ENCODE data around the gene PLEKHA1. TPM values are rescaled to one million over a fixed set of nuclear protein-coding genes. Genes with fewer than 3 reads are reported as not detected.

Gene PLEKHA1
- total and polyA plus RNA-seq, 2 of the 13 experiments (the other 11 are each of a cell fraction or from before 2014, with no cell fraction given), result 32.2 to 53.3 TPM

DNA sequence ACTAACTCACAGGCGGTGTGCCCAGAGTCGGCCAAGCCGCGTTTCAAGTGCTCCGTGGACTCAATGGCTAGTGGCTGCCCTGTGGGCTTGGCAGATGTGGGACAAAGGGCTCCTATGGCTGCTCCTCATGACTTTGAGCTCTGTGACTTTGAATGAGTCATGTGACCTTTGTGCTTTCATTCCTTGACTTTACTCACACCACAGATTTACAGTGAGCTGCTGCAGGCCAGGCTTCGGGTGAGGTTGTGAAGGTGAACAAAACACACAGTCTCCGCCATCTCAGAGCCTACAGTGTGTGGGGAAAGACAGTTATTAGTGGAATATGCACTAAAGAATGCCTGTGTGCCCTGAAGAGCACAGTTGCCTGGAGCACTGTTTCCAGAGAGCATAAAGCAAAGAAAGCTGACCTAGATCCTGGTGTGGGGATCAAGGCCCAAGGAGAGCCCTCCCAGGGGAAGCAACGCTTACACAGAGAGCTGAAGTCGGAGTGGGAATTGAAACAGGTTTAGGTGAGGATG, 29.7 kb upstream of the PLEKHA1 start (continued):
- TF ChIP-seq USF2 (IDR thresholded peaks at IDR 0.05; ENCODE audit: low read depth, low read length) (peak; percentile 66), USF2 (CRISPR knock-in tag; IDR thresholded peaks at IDR 0.05; ENCODE audit: borderline replicate concordance) (peak; percentile 73; the same call in 1 of the 2 replicates), PRDM4 (CRISPR knock-in tag; IDR thresholded peaks at IDR 0.05; ENCODE audit: borderline replicate concordance) (no peak), TBX2 (CRISPR knock-in tag; IDR thresholded peaks at IDR 0.05; ENCODE audit: borderline replicate concordance) (peak; percentile 48; the same call in 1 of the 2 replicates), ZNF124 (CRISPR knock-in tag; IDR thresholded peaks at IDR 0.05) (peak; percentile 70; the same call in 1 of the 2 replicates), ZNF225 (CRISPR knock-in tag; IDR thresholded peaks at IDR 0.05) (no peak), ZNF501 (CRISPR knock-in tag; IDR thresholded peaks at IDR 0.05) (peak; percentile 68; the same call in 1 of the 2 replicates), THYN1 (CRISPR knock-in tag; IDR thresholded peaks at IDR 0.05; ENCODE audit: borderline replicate concordance, low read depth) (no peak), MAFG (CRISPR knock-in tag; IDR thresholded peaks at IDR 0.05) (no peak), MATR3 (CRISPR knock-in tag; IDR thresholded peaks at IDR 0.05) (no peak), ZNF343 (CRISPR knock-in tag; IDR thresholded peaks at IDR 0.05) (no peak), CSRNP1 (CRISPR knock-in tag; IDR thresholded peaks at IDR 0.05) (no peak), CREB1 (IDR thresholded peaks at IDR 0.05) (no peak), CREB1 (CRISPR knock-in tag; IDR thresholded peaks at IDR 0.05) (no peak), ZNF101 (CRISPR knock-in tag; IDR thresholded peaks at IDR 0.05; ENCODE audit: borderline replicate concordance, low read depth) (no peak), MXD4 (CRISPR knock-in tag; IDR thresholded peaks at IDR 0.05) (no peak)
- TF ChIP-seq, protein P1, sequence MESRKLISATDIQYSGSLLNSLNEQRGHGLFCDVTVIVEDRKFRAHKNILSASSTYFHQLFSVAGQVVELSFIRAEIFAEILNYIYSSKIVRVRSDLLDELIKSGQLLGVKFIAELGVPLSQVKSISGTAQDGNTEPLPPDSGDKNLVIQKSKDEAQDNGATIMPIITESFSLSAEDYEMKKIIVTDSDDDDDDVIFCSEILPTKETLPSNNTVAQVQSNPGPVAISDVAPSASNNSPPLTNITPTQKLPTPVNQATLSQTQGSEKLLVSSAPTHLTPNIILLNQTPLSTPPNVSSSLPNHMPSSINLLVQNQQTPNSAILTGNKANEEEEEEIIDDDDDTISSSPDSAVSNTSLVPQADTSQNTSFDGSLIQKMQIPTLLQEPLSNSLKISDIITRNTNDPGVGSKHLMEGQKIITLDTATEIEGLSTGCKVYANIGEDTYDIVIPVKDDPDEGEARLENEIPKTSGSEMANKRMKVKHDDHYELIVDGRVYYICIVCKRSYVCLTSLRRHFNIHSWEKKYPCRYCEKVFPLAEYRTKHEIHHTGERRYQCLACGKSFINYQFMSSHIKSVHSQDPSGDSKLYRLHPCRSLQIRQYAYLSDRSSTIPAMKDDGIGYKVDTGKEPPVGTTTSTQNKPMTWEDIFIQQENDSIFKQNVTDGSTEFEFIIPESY (CRISPR knock-in tag; IDR thresholded peaks at IDR 0.05), result peak; percentile 62
- TF ChIP-seq, protein P2, sequence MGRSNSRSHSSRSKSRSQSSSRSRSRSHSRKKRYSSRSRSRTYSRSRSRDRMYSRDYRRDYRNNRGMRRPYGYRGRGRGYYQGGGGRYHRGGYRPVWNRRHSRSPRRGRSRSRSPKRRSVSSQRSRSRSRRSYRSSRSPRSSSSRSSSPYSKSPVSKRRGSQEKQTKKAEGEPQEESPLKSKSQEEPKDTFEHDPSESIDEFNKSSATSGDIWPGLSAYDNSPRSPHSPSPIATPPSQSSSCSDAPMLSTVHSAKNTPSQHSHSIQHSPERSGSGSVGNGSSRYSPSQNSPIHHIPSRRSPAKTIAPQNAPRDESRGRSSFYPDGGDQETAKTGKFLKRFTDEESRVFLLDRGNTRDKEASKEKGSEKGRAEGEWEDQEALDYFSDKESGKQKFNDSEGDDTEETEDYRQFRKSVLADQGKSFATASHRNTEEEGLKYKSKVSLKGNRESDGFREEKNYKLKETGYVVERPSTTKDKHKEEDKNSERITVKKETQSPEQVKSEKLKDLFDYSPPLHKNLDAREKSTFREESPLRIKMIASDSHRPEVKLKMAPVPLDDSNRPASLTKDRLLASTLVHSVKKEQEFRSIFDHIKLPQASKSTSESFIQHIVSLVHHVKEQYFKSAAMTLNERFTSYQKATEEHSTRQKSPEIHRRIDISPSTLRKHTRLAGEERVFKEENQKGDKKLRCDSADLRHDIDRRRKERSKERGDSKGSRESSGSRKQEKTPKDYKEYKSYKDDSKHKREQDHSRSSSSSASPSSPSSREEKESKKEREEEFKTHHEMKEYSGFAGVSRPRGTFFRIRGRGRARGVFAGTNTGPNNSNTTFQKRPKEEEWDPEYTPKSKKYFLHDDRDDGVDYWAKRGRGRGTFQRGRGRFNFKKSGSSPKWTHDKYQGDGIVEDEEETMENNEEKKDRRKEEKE (IDR thresholded peaks at IDR 0.05), result no peak
